Naive thymus-derived CD4-positive, alpha-beta T cell (primary cell): ENCODE measurements around the gene NDEL1. TPM values are rescaled to one million over a fixed set of nuclear protein-coding genes. Genes with fewer than 3 reads are reported as not detected.
A peak's percentile ranks its signal among the peaks of the same experiment; 100 is the strongest.

ENCODE experiments used
- ATAC-seq: fragments of 150-1000 bp; cut with Tn5 transposase; 2 replicates; pipeline ENCODE4 v1.10.0; 2021; ENCODE audit warnings: mild to moderate bottlenecking, moderate library complexity
- CTCF ChIA-PET: fragments of 350-600 bp; sonication (Branson Sonifier 250); formaldehyde crosslinking; loops from one replicate; lab custom pipeline; 2021; ENCODE audit warnings: antibody characterized with exemption; lab: Charles Lee
- POLR2A ChIA-PET: fragments of 350-600 bp; sonication (Branson Sonifier 250); formaldehyde crosslinking; loops from one replicate; lab custom pipeline; 2021; ENCODE audit warnings: antibody characterized with exemption, inconsistent platforms; lab: Charles Lee
- DNase-seq, 9 donors: peaks; one replicate each; pipeline versions ENCODE4 v3.0.0 to v3.0.0-alpha.2; 2020 to 2022; ENCODE audit warnings: mixed read lengths in 1 of 9
- H3K27ac ChIP-seq: one replicate; pipeline ENCODE4 v1.7.0; 2013; ENCODE audit warnings: mild to moderate bottlenecking, low read depth, low read length, moderate library complexity
- H3K27me3 ChIP-seq, 2 donors: one replicate each; pipeline ENCODE4 v1.7.0; 2013; ENCODE audit warnings: low read length in 2 of 2, mild to moderate bottlenecking in 2 of 2, moderate library complexity in 2 of 2; ENCODE audit not compliant: control insufficient read depth in 2 of 2, insufficient read depth in 2 of 2
- H3K36me3 ChIP-seq, 3 experiments: 1 replicate in 2 of 3; 2 replicates in 1 of 3; pipeline ENCODE4 v1.7.0; 2013; ENCODE audit warnings: low read length in 3 of 3, mild to moderate bottlenecking in 3 of 3, moderate library complexity in 1 of 3; ENCODE audit not compliant: insufficient read depth in 3 of 3, control insufficient read depth in 2 of 3
- H3K4me1 ChIP-seq, 2 donors: one replicate each; pipeline ENCODE4 v1.7.0; 2013; ENCODE audit warnings: low read length in 2 of 2, mild to moderate bottlenecking in 2 of 2, moderate library complexity in 1 of 2; ENCODE audit not compliant: control insufficient read depth in 2 of 2, insufficient read depth in 2 of 2
- H3K4me3 ChIP-seq: 2 replicates; pipeline ENCODE4 v1.7.0; 2013; ENCODE audit warnings: mild to moderate bottlenecking, low read length
- H3K9me3 ChIP-seq, 3 experiments: 1 replicate in 2 of 3; 2 replicates in 1 of 3; pipeline ENCODE4 v1.7.0; 2013; ENCODE audit warnings: low read length in 3 of 3; ENCODE audit not compliant: control insufficient read depth in 2 of 3
- H3K27ac Mint-ChIP-seq, 9 donors: one replicate each; pipeline ENCODE4 v1.8.0; 2020 to 2022; ENCODE audit warnings: mixed read lengths in 9 of 9, mild to moderate bottlenecking in 8 of 9, moderate library complexity in 5 of 9, inconsistent platforms in 2 of 9
- H3K27me3 Mint-ChIP-seq, 5 donors: one replicate each; pipeline ENCODE4 v1.8.0; 2021 to 2022; ENCODE audit warnings: mixed read lengths in 5 of 5, mild to moderate bottlenecking in 1 of 5
- H3K36me3 Mint-ChIP-seq, 5 donors: one replicate each; pipeline ENCODE4 v1.8.0; 2020 to 2022; ENCODE audit warnings: mixed read lengths in 5 of 5, mild to moderate bottlenecking in 3 of 5, inconsistent platforms in 1 of 5
- H3K4me1 Mint-ChIP-seq, 7 donors: one replicate each; pipeline ENCODE4 v1.8.0; 2020 to 2022; ENCODE audit warnings: mixed read lengths in 7 of 7, mild to moderate bottlenecking in 3 of 7, inconsistent platforms in 1 of 7
- H3K4me3 Mint-ChIP-seq, 10 donors: one replicate each; pipeline ENCODE4 v1.8.0; 2020 to 2022; ENCODE audit warnings: mild to moderate bottlenecking in 10 of 10, mixed read lengths in 10 of 10, moderate library complexity in 6 of 10, inconsistent platforms in 2 of 10
- H3K9me3 Mint-ChIP-seq, 11 donors: one replicate each; pipeline ENCODE4 v1.8.0; 2020 to 2022; ENCODE audit warnings: mixed read lengths in 11 of 11, mild to moderate bottlenecking in 4 of 11, inconsistent platforms in 1 of 11, moderate library complexity in 1 of 11
- intact Hi-C, 2 donors: fragments of 100-400 bp; cut with micrococcal nuclease; formaldehyde crosslinking; loops; one replicate each; pipeline ENCODE4 v1.15.1; 2023
- polyA plus RNA-seq, 2 donors: library from polyadenylated mRNA; unstranded; fragments of 300-500 nt; fragmentation: Illumina TruSeq; gene quantifications; one replicate each; pipeline ENCODE4 v1.2.3, GENCODE V29; 2021
- total RNA-seq, 6 experiments: library from RNA in 5 of 6; stranded (reverse) in 5 of 6; gene quantifications; 1 replicate in 5 of 6; 2 replicates in 1 of 6; pipeline ENCODE4 v1.2.3 and lab custom pipeline; 2021 to 2026

Gene NDEL1
- total and polyA plus RNA-seq, 7 experiments from 2014 or later, result 53.7 to 274 (median 108) TPM

GRCh38 chr17:8436844-8437171 is 1.1 kb downstream of the NDEL1 start:
- H3K27me3 ChIP-seq, result no peaks in the 10 kb centered on the region
- ChIA-PET POLR2A (interaction anchor here (0.7 to 1.8 kb wide), 8 partner anchors 9 to 797 kb away, joined by 3 to 6 read pairs (median 4); no protein-coding TSS in a partner anchor), CTCF (interaction anchor here (1.0 to 1.1 kb wide), 2 partner anchors 310 to 561 kb away, joined by 4 to 7 read pairs; no protein-coding TSS in a partner anchor)
- no peak for ATAC-seq
- DNase-seq, result no peak
- Mint-ChIP-seq H3K36me3 (peaks cover 0 to 13% (median 5%) of the 10 kb centered on the region in 5 donors), H3K4me1 (peaks cover 21 to 59% (median 50%) of the 10 kb centered on the region in 7 donors), H3K27me3 (no peaks in the 10 kb centered on the region), H3K9me3 (no peaks in the 10 kb centered on the region), H3K27ac (peak overlapping the region; percentile 96 to 100 (median 98)), H3K4me3 (peak overlapping the region; percentile 92 to 99 (median 96))
- peaks cover 20 to 25% of the 10 kb centered on the region in 2 donors for H3K4me1 ChIP-seq
- H3K36me3 ChIP-seq, result peaks cover 0 to 6% (median 0%) of the 10 kb centered on the region in 3 experiments
- no peaks in the 10 kb centered on the region for H3K9me3 ChIP-seq
- intact Hi-C loops, result loop anchor here (5.0 to 10.0 kb wide), 6 partner anchors 190 to 1425 kb away; partner anchors contain the start of genes PIK3R5 (in 2 of the 2), CNTROB (in 1 of the 2), CTC1 (in 1 of the 2) and PFAS (in 1 of the 2)
- H3K4me3 ChIP-seq, result peak overlapping the region; percentile 81
- H3K27ac ChIP-seq, result peak overlapping the region; percentile 100

- Histone ChIP-seq H3K4me3 (no peak overlapping the region), H3K27me3 (no peaks in the 10 kb centered on the region), H3K27ac (no peak overlapping the region), H3K4me1 (peaks cover 24 to 37% of the 10 kb centered on the region in 2 donors), H3K36me3 (peaks cover 0 to 6% (median 0%) of the 10 kb centered on the region in 3 experiments), H3K9me3 (no peaks in the 10 kb centered on the region)
- Mint-ChIP-seq H3K27me3 (no peaks in the 10 kb centered on the region), H3K27ac (peak overlapping the region in 3 of 9 donors; percentile 13 to 74 (median 61)), H3K4me1 (peaks cover 30 to 72% (median 63%) of the 10 kb centered on the region in 7 donors), H3K36me3 (peaks cover 5 to 17% (median 6%) of the 10 kb centered on the region in 5 donors), H3K4me3 (peak overlapping the region in 7 of 10 donors; percentile 29 to 97 (median 75)), H3K9me3 (peaks cover 0 to 2% (median 0%) of the 10 kb centered on the region in 11 donors)
- ATAC-seq (no peak), DNase-seq (peak in 1 of 9 donors; percentile 14)
- intact Hi-C loops, result loop anchor here (5.0 to 10.0 kb wide), 6 partner anchors 191 to 1426 kb away; partner anchors contain the start of genes PIK3R5 (in 2 of the 2), CNTROB (in 1 of the 2), CTC1 (in 1 of the 2) and PFAS (in 1 of the 2)
- POLR2A ChIA-PET, result interaction anchor here (0.6 kb wide), 1 partner anchor 1253 kb away, joined by 3 read pairs; no protein-coding TSS in a partner anchor
- CTCF ChIA-PET, result interaction anchor here (1.0 kb wide), 1 partner anchor 55 kb away, joined by 3 read pairs; no protein-coding TSS in a partner anchor
These were observed 2.8 kb downstream of the NDEL1 start for GRCh38 chr17:8438441-8438840.

GRCh38 chr17:8439681-8440080 is 4.0 kb downstream of the NDEL1 start:
- ATAC-seq, result no peak
- no peaks in the 10 kb centered on the region for H3K9me3 ChIP-seq
- peaks cover 24 to 38% of the 10 kb centered on the region in 2 donors for H3K4me1 ChIP-seq
- peak overlapping the region; percentile 12 to 96 (median 39) for H3K4me3 Mint-ChIP-seq
- H3K27ac ChIP-seq, result no peak overlapping the region
- peak overlapping the region in 5 of 9 donors; percentile 12 to 51 (median 27) for H3K27ac Mint-ChIP-seq
- peaks cover 5 to 26% (median 14%) of the 10 kb centered on the region in 5 donors for H3K36me3 Mint-ChIP-seq
- H3K9me3 Mint-ChIP-seq, result peaks cover 0 to 2% (median 0%) of the 10 kb centered on the region in 11 donors
- DNase-seq, result no peak
- peaks cover 39 to 85% (median 75%) of the 10 kb centered on the region in 7 donors for H3K4me1 Mint-ChIP-seq
- no peak overlapping the region for H3K4me3 ChIP-seq
- intact Hi-C loops, result loop anchor here (5.0 to 10.0 kb wide), 6 partner anchors 192 to 1427 kb away; partner anchors contain the start of genes PIK3R5 (in 2 of the 2), CNTROB (in 1 of the 2), CTC1 (in 1 of the 2) and PFAS (in 1 of the 2)
- POLR2A ChIA-PET, result interaction anchor here (0.9 kb wide), 1 partner anchor 12 kb away, joined by 4 read pairs; no protein-coding TSS in a partner anchor
- CTCF ChIA-PET, result no interaction called here
- H3K27me3 Mint-ChIP-seq, result no peaks in the 10 kb centered on the region
- H3K36me3 ChIP-seq, result peaks cover 0 to 17% (median 0%) of the 10 kb centered on the region in 3 experiments
- H3K27me3 ChIP-seq, result no peaks in the 10 kb centered on the region

GRCh38 chr17:8441690-8442089 is 6.0 kb downstream of the NDEL1 start:
- POLR2A ChIA-PET, result interaction anchor here (0.6 to 0.7 kb wide), 3 partner anchors 21 to 531 kb away, joined by 3 to 5 read pairs (median 4); no protein-coding TSS in a partner anchor
- CTCF ChIA-PET, result no interaction called here
- Histone ChIP-seq H3K27me3 (no peaks in the 10 kb centered on the region), H3K4me3 (no peak overlapping the region), H3K36me3 (peaks cover 5 to 27% (median 11%) of the 10 kb centered on the region in 3 experiments), H3K27ac (peak overlapping the region; percentile 17), H3K4me1 (peaks cover 24 to 37% of the 10 kb centered on the region in 2 donors), H3K9me3 (no peaks in the 10 kb centered on the region)
- Mint-ChIP-seq H3K4me3 (peak overlapping the region in 9 of 10 donors; percentile 3 to 63 (median 38)), H3K9me3 (peaks cover 0 to 2% (median 0%) of the 10 kb centered on the region in 11 donors), H3K27me3 (no peaks in the 10 kb centered on the region), H3K4me1 (peaks cover 39 to 82% (median 74%) of the 10 kb centered on the region in 7 donors), H3K27ac (peak overlapping the region in 8 of 9 donors; percentile 1 to 81 (median 48)), H3K36me3 (peaks cover 1 to 35% (median 12%) of the 10 kb centered on the region in 5 donors)
- ATAC-seq (no peak), DNase-seq (no peak)
- intact Hi-C loops, result no loop called here

- POLR2A ChIA-PET, result no interaction called here
- intact Hi-C loops, result no loop called here
- Histone ChIP-seq H3K27me3 (no peaks in the 10 kb centered on the region), H3K4me1 (peaks cover 23 to 33% of the 10 kb centered on the region in 2 donors), H3K27ac (peak overlapping the region; percentile 17), H3K9me3 (no peaks in the 10 kb centered on the region), H3K36me3 (peaks cover 10 to 33% (median 17%) of the 10 kb centered on the region in 3 experiments), H3K4me3 (no peak overlapping the region)
- Mint-ChIP-seq H3K9me3 (peaks cover 0 to 2% (median 0%) of the 10 kb centered on the region in 11 donors), H3K27ac (peak overlapping the region in 4 of 9 donors; percentile 48 to 81 (median 64)), H3K27me3 (no peaks in the 10 kb centered on the region), H3K4me1 (peaks cover 38 to 82% (median 74%) of the 10 kb centered on the region in 7 donors), H3K4me3 (peak overlapping the region in 7 of 10 donors; percentile 16 to 63 (median 42)), H3K36me3 (peaks cover 0 to 42% (median 18%) of the 10 kb centered on the region in 5 donors)
- ATAC-seq (no peak), DNase-seq (no peak)
- CTCF ChIA-PET, result no interaction called here
These were observed 6.6 kb downstream of the NDEL1 start for GRCh38 chr17:8442310-8442709.

GRCh38 chr17:8443756-8444155 is 8.1 kb downstream of the NDEL1 start:
- Histone ChIP-seq H3K27me3 (no peaks in the 10 kb centered on the region), H3K9me3 (no peaks in the 10 kb centered on the region), H3K4me3 (no peak overlapping the region), H3K27ac (no peak overlapping the region), H3K4me1 (peaks cover 14 to 20% of the 10 kb centered on the region in 2 donors), H3K36me3 (peaks cover 13 to 47% (median 20%) of the 10 kb centered on the region in 3 experiments)
- Mint-ChIP-seq H3K36me3 (peaks cover 0 to 54% (median 28%) of the 10 kb centered on the region in 5 donors), H3K27me3 (no peaks in the 10 kb centered on the region), H3K4me3 (peak overlapping the region in 2 of 10 donors; percentile 21 to 37), H3K27ac (peak overlapping the region in 2 of 9 donors; percentile 16 to 18), H3K4me1 (peaks cover 40 to 70% (median 61%) of the 10 kb centered on the region in 7 donors), H3K9me3 (peaks cover 0 to 3% (median 0%) of the 10 kb centered on the region in 11 donors)
- intact Hi-C loops, result no loop called here
- ChIA-PET POLR2A (no interaction called here), CTCF (no interaction called here)
- no peak for DNase-seq
- no peak for ATAC-seq
